Transverse colon (tissue), 4 donors: ENCODE results near the gene ITPKB.

Experiments
- POLR2A ChIP-seq: fragments of 450-650 bp; IDR thresholded peaks from one replicate; pipeline ENCODE4 v1.6.1; 2016; ENCODE audit warnings: antibody characterized with exemption, mild to moderate bottlenecking, moderate library complexity
- POLR2AphosphoS5 ChIP-seq, 3 donors: sonication (generic); formaldehyde crosslinking; IDR thresholded peaks; one replicate each; pipeline ENCODE4 v1.6.1; 2016; ENCODE audit warnings: antibody characterized with exemption in 3 of 3
- TF ChIP-seq, protein P1 (sequence below), 5 experiments: fragments of 200-600 bp in 3 of 5; fragments of 450-650 bp in 2 of 5; sonication (generic) in 3 of 5; IDR thresholded peaks; 1 replicate in 2 of 5; 2 replicates in 3 of 5; pipeline ENCODE4 v1.5.1; 2016 to 2017; ENCODE audit warnings: antibody characterized with exemption in 5 of 5, inconsistent platforms in 3 of 5, mild to moderate bottlenecking in 2 of 5, moderate library complexity in 1 of 5

DNA sequence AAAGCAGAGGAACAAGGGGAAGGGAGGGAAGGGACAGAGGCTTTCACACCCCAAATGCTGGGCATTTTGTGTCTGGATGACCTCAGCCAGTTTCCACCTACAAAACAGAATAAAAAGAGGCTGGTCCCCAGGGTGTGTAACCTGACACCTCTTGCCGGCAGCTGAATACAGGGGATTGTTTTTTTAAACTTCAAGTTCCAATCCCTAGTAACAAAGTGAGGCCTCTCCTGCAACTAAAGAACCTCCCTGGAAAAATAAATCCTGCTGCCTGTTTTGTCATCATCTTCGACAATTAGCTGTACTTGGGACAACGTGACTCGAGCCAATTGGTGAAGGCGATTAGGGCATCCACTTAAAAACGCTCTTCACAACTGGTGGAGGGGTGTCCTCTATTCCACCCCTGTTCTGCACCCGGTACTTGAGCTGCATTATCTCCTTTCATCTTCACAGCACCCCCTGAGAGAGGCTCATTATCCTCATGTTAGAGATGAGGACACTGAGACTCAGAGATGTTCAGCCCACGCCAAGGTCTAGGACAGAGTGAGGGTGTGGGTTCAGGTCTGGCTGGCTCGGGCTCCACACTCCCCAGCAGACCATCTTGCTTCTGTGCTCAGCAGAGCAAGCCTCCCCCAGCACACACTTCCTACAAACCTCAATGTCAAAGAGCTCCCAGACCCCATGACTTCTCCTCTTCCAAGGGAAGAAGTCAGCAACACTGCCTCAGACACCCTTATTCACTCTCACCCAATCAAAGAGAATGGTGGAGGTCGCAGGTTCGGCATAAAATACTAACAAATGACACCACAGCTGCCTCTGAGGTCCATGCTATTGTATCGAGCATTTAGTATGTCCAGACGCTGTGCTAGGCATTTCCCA, 15.2 kb downstream of the ITPKB start:
- no peak for TF ChIP-seq POLR2A
- TF ChIP-seq, protein P1, sequence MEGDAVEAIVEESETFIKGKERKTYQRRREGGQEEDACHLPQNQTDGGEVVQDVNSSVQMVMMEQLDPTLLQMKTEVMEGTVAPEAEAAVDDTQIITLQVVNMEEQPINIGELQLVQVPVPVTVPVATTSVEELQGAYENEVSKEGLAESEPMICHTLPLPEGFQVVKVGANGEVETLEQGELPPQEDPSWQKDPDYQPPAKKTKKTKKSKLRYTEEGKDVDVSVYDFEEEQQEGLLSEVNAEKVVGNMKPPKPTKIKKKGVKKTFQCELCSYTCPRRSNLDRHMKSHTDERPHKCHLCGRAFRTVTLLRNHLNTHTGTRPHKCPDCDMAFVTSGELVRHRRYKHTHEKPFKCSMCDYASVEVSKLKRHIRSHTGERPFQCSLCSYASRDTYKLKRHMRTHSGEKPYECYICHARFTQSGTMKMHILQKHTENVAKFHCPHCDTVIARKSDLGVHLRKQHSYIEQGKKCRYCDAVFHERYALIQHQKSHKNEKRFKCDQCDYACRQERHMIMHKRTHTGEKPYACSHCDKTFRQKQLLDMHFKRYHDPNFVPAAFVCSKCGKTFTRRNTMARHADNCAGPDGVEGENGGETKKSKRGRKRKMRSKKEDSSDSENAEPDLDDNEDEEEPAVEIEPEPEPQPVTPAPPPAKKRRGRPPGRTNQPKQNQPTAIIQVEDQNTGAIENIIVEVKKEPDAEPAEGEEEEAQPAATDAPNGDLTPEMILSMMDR (IDR thresholded peaks at IDR 0.05) = no peak
- no peak for TF ChIP-seq POLR2AphosphoS5 (IDR thresholded peaks at IDR 0.05)
